H9 (cell line): ENCODE data around the gene CDK5. TPM values are rescaled to one million over a fixed set of nuclear protein-coding genes. Genes with fewer than 3 reads are reported as not detected.
"Not testable (repeated sequence)": the region's sequence is repeated elsewhere in the genome, so short reads cannot be mapped to it uniquely, and the experiment has no call there.

Experiments used
- DNase-seq: peaks from one replicate; pipeline ENCODE4 v3.0.0-alpha.2; 2017
- H2AFZ ChIP-seq: one replicate; pipeline ENCODE4 v1.6.1; 2013; ENCODE audit warnings: mild to moderate bottlenecking, low read length, control low read depth, moderate library complexity
- H2AK5ac ChIP-seq: 2 replicates; pipeline ENCODE4 v1.6.1; 2013; ENCODE audit warnings: low read length, control low read depth, mixed read lengths; ENCODE audit not compliant: insufficient read length
- H2BK120ac ChIP-seq: one replicate; pipeline ENCODE4 v1.6.1; 2013; ENCODE audit warnings: low read depth, mild to moderate bottlenecking, low read length, control low read depth, inconsistent platforms; ENCODE audit not compliant: poor library complexity, severe bottlenecking
- H2BK12ac ChIP-seq: 2 replicates; pipeline ENCODE4 v1.6.1; 2013; ENCODE audit warnings: low read length, control low read depth, mixed read lengths, low read depth; ENCODE audit not compliant: insufficient read length
- H2BK15ac ChIP-seq: 2 replicates; pipeline ENCODE4 v1.6.1; 2013; ENCODE audit warnings: low read depth, low read length, control low read depth
- H2BK20ac ChIP-seq: one replicate; pipeline ENCODE4 v1.6.1; 2013; ENCODE audit warnings: low read depth, mild to moderate bottlenecking, low read length, control low read depth, inconsistent platforms; ENCODE audit not compliant: poor library complexity, severe bottlenecking
- H2BK5ac ChIP-seq: 2 replicates; pipeline ENCODE4 v1.6.1; 2013; ENCODE audit warnings: low read length, control low read depth, mixed read lengths; ENCODE audit not compliant: insufficient read length
- H3K14ac ChIP-seq: 2 replicates; pipeline ENCODE4 v1.6.1; 2013; ENCODE audit warnings: low read length, control low read depth; ENCODE audit not compliant: insufficient read depth
- H3K18ac ChIP-seq: 2 replicates; pipeline ENCODE4 v1.6.1; 2013; ENCODE audit warnings: low read depth, mild to moderate bottlenecking, mixed read lengths, low read length, control low read depth; ENCODE audit not compliant: insufficient read length
- H3K23ac ChIP-seq: 2 replicates; pipeline ENCODE4 v1.6.1; 2013; ENCODE audit warnings: low read length, control low read depth, mixed read lengths, low read depth; ENCODE audit not compliant: insufficient read length
- H3K23me2 ChIP-seq: 2 replicates; pipeline ENCODE4 v1.6.1; 2013; ENCODE audit warnings: low read depth, mild to moderate bottlenecking, mixed read lengths, low read length, control low read depth; ENCODE audit not compliant: insufficient read length, poor library complexity, severe bottlenecking
- H3K27ac ChIP-seq: 2 replicates; pipeline ENCODE4 v1.5.1; 2013; ENCODE audit warnings: low read length, control low read depth, mixed read lengths, low read depth; ENCODE audit not compliant: insufficient read length
- H3K27me3 ChIP-seq: 2 replicates; pipeline ENCODE4 v1.6.1; 2013; ENCODE audit warnings: low read length, control low read depth, inconsistent platforms; ENCODE audit not compliant: insufficient read depth
- H3K4ac ChIP-seq: 2 replicates; pipeline ENCODE4 v1.6.1; 2013; ENCODE audit warnings: low read depth, mild to moderate bottlenecking, control low read depth, inconsistent platforms, low read length, moderate library complexity
- H3K4me1 ChIP-seq: 2 replicates; pipeline ENCODE4 v1.6.1; 2013; ENCODE audit warnings: low read length, control low read depth, inconsistent platforms; ENCODE audit not compliant: insufficient read depth
- H3K4me2 ChIP-seq: 2 replicates; pipeline ENCODE4 v1.6.1; 2013; ENCODE audit warnings: low read length, control low read depth, mixed read lengths; ENCODE audit not compliant: insufficient read length, insufficient read depth
- H3K56ac ChIP-seq: 2 replicates; pipeline ENCODE4 v1.6.1; 2013; ENCODE audit warnings: low read depth, mild to moderate bottlenecking, mixed read lengths, low read length, control low read depth; ENCODE audit not compliant: insufficient read length
- H3K79me1 ChIP-seq: 2 replicates; pipeline ENCODE4 v1.6.1; 2013; ENCODE audit warnings: low read depth, mild to moderate bottlenecking, moderate library complexity, low read length, control low read depth, inconsistent platforms; ENCODE audit not compliant: insufficient read depth, poor library complexity, severe bottlenecking
- H3K79me2 ChIP-seq: 2 replicates; pipeline ENCODE4 v1.6.1; 2013; ENCODE audit warnings: low read length, control low read depth, inconsistent platforms; ENCODE audit not compliant: insufficient read depth
- H3K9ac ChIP-seq: 2 replicates; pipeline ENCODE4 v1.6.1; 2013; ENCODE audit warnings: low read length, control low read depth, mixed read lengths; ENCODE audit not compliant: insufficient read length; ENCODE audit errors: extremely low read depth
- H3K9me3 ChIP-seq: one replicate; pipeline ENCODE4 v1.6.1; 2013; ENCODE audit warnings: low read depth, low read length, inconsistent platforms; ENCODE audit not compliant: control insufficient read depth
- H3T11ph ChIP-seq: one replicate; pipeline ENCODE4 v1.6.1; 2013; ENCODE audit warnings: mild to moderate bottlenecking, low read length, control low read depth, inconsistent platforms
- H4K20me1 ChIP-seq: one replicate; pipeline ENCODE4 v1.6.1; 2013; ENCODE audit not compliant: control insufficient read depth, insufficient read length, insufficient read depth
- H4K5ac ChIP-seq: 2 replicates; pipeline ENCODE4 v1.6.1; 2013; ENCODE audit warnings: low read depth, mild to moderate bottlenecking, mixed read lengths, low read length, control low read depth; ENCODE audit not compliant: insufficient read length
- H4K8ac ChIP-seq: replicated peaks from 2 replicates; pipeline ENCODE4 v1.6.1; 2013; ENCODE audit warnings: low read length, control low read depth, mixed read lengths, low read depth; ENCODE audit not compliant: insufficient read length
- H4K91ac ChIP-seq: 2 replicates; pipeline ENCODE4 v1.6.1; 2013; ENCODE audit warnings: low read depth, mild to moderate bottlenecking, moderate library complexity, mixed read lengths, low read length, control low read depth; ENCODE audit not compliant: insufficient read length
- H3K27ac Mint-ChIP-seq, 3 experiments: 2 replicates in 2 of 3; 3 replicates in 1 of 3; pipeline ENCODE4 v1.8.0; 2020 to 2021; ENCODE audit warnings: mixed read lengths in 3 of 3, mild to moderate bottlenecking in 1 of 3, moderate library complexity in 1 of 3
- H3K27me3 Mint-ChIP-seq: 2 replicates; pipeline ENCODE4 v1.8.0; 2021; ENCODE audit warnings: low read depth, mild to moderate bottlenecking, moderate library complexity, mixed read lengths
- H3K36me3 Mint-ChIP-seq, 3 experiments: 2 replicates in 2 of 3; 3 replicates in 1 of 3; pipeline ENCODE4 v1.8.0; 2020 to 2021; ENCODE audit warnings: low read depth in 3 of 3, mixed read lengths in 3 of 3; ENCODE audit not compliant: insufficient read depth in 1 of 3
- H3K4me1 Mint-ChIP-seq, 2 experiments: 2 replicates each; pipeline ENCODE4 v1.8.0; 2020; ENCODE audit warnings: mixed read lengths in 2 of 2
- H3K4me3 Mint-ChIP-seq, 2 experiments: 2 replicates in 1 of 2; 3 replicates in 1 of 2; pipeline ENCODE4 v1.8.0; 2020 to 2021; ENCODE audit warnings: mild to moderate bottlenecking in 2 of 2, mixed read lengths in 2 of 2, moderate library complexity in 1 of 2
- H3K9me3 Mint-ChIP-seq, 2 experiments: 2 replicates in 1 of 2; 3 replicates in 1 of 2; pipeline ENCODE4 v1.8.0; 2020; ENCODE audit warnings: mild to moderate bottlenecking in 2 of 2, mixed read lengths in 2 of 2, moderate library complexity in 1 of 2
- WGBS: extraction: QIAGEN DNeasy Blood & Tissue Kit; methylation state at CpG from one replicate; pipeline ENCODE4 v1.1.7; 2013; ENCODE audit warnings: missing lambda C conversion rate, low lambda C conversion rate, mixed read lengths; ENCODE audit not compliant: insufficient read length; ENCODE audit errors: extremely low coverage; 5-methylcytosine and 5-hydroxymethylcytosine counted together
- total RNA-seq: library from RNA; stranded (reverse); gene quantifications from 2 replicates; pipeline ENCODE4 v1.2.1, GENCODE V29; 2021
- TF ChIP-seq, protein P1 (sequence below): fragments of 200-600 bp; sonication (generic); conservative IDR thresholded peaks from 3 replicates; pipeline ENCODE4 v1.8.0; 2021; ENCODE audit warnings: antibody characterized with exemption, mild to moderate bottlenecking

CDK5 gene
- total RNA-seq, 1 experiment from 2014 or later: 19.9 TPM

DNA sequence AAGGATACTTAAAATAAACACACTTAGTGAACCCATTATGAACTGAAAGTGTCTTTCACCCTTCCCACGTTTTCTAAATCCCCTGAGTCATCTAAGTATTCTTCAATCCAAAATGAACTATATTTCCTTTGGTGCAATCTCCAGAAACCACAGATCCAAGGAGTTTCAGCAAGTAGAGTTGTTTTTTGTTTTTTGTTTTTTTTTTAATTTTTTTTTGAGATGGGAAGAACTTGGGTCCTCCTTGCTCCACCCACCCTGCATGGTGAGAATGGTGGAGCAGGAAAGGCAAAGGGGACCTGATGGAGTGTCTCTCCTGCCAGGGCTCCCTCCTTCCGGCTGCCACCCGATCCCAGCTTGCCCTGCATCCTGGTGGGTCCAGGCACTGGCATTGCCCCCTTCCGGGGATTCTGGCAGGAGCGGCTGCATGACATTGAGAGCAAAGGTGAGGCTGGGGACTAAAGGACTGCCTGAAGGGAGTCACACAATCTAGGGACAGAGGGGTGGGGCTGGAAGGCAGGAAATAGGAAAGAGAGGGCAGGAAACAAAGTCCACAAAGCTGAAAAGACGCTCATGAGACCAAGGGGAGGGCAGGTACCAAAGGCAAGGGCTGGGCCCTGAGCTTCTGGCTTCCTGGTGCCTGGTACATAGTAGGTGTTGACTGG is 45.5 kb downstream of the CDK5 start:
- H3K27me3 Mint-ChIP-seq: peaks cover 47% of the 10 kb centered on the region
- no CpG with 5 or more reads among the region's 6 CpGs for WGBS
- Histone ChIP-seq H3K23ac (no peak overlapping the region), H2AFZ (no peak overlapping the region), H3K79me1 (no peaks in the 10 kb centered on the region), H2BK20ac (no peak overlapping the region), H4K20me1 (no peaks in the 10 kb centered on the region), H3K9ac (no peak overlapping the region), H3K9me3 (no peaks in the 10 kb centered on the region), H4K91ac (no peak overlapping the region), H3K4me2 (no peak overlapping the region), H2BK12ac (no peak overlapping the region), H3K23me2 (peaks cover 4% of the 10 kb centered on the region), H2BK120ac (no peak overlapping the region), H3K4me1 (peaks cover 4% of the 10 kb centered on the region; the same call in 1 of the 2 replicates), H3K27ac (no peak overlapping the region), H3K14ac (no peak overlapping the region; the same call in 1 of the 2 replicates), H4K8ac (no peak overlapping the region), H2AK5ac (no peak overlapping the region), H4K5ac (no peak overlapping the region), H3K18ac (no peak overlapping the region), H2BK5ac (no peak overlapping the region), H3K79me2 (no peaks in the 10 kb centered on the region), H3K4ac (no peak overlapping the region), H2BK15ac (no peak overlapping the region), H3K27me3 (no peaks in the 10 kb centered on the region; the same call in 1 of the 2 replicates), H3T11ph (no peak overlapping the region), H3K56ac (no peak overlapping the region)
- H3K27ac Mint-ChIP-seq: peak overlapping the region in 1 of 3 experiments; percentile 91; a peak in 1 of 7 replicates
- TF ChIP-seq, protein P1, sequence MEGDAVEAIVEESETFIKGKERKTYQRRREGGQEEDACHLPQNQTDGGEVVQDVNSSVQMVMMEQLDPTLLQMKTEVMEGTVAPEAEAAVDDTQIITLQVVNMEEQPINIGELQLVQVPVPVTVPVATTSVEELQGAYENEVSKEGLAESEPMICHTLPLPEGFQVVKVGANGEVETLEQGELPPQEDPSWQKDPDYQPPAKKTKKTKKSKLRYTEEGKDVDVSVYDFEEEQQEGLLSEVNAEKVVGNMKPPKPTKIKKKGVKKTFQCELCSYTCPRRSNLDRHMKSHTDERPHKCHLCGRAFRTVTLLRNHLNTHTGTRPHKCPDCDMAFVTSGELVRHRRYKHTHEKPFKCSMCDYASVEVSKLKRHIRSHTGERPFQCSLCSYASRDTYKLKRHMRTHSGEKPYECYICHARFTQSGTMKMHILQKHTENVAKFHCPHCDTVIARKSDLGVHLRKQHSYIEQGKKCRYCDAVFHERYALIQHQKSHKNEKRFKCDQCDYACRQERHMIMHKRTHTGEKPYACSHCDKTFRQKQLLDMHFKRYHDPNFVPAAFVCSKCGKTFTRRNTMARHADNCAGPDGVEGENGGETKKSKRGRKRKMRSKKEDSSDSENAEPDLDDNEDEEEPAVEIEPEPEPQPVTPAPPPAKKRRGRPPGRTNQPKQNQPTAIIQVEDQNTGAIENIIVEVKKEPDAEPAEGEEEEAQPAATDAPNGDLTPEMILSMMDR: no peak
- H3K36me3 Mint-ChIP-seq: peaks cover 4 to 6% (median 6%) of the 10 kb centered on the region in 3 experiments; a peak in 6 of 7 replicates
- DNase-seq: no peak
- peak overlapping the region in 1 of 2 experiments; percentile 74; a peak in 4 of 5 replicates for H3K4me3 Mint-ChIP-seq
- H3K4me1 Mint-ChIP-seq: peaks cover 21 to 51% of the 10 kb centered on the region in 2 experiments
- no peaks in the 10 kb centered on the region for H3K9me3 Mint-ChIP-seq

DNA sequence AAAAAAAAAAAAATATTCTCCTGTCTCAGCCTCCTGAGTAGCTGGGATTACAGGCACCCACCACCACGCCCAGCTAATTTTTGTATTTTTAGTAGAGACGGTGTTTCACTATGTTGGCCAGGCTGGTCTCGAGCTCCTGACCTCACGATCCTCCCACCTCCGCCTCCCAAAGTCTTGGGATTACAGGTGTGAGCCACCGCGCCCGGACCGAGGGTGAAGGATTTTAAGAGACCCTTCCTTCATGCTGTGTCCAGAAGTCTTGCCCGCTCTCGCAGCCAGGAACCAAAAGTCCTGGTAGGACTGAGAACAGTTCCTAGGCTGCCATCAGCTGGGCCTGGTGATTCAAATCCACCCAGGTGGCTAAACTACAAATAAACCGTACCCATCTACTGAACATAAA is 46.1 kb downstream of the CDK5 start:
- not testable (repeated sequence) for H3T11ph ChIP-seq, H2AFZ ChIP-seq, H2BK5ac ChIP-seq, H2BK12ac ChIP-seq, H3K4ac ChIP-seq, H3K79me1 ChIP-seq, H2AK5ac ChIP-seq, H3K27me3 ChIP-seq, H3K23ac ChIP-seq, H3K18ac ChIP-seq, H3K4me2 ChIP-seq, H3K9me3 Mint-ChIP-seq, H2BK20ac ChIP-seq, H3K23me2 ChIP-seq, DNase-seq, H3K9me3 ChIP-seq, H3K79me2 ChIP-seq, H2BK120ac ChIP-seq, H3K4me1 ChIP-seq, H3K27ac ChIP-seq, H4K5ac ChIP-seq, H3K36me3 Mint-ChIP-seq, H3K14ac ChIP-seq, H3K56ac ChIP-seq, H3K27ac Mint-ChIP-seq, H4K91ac ChIP-seq, H2BK15ac ChIP-seq, H4K8ac ChIP-seq, H3K9ac ChIP-seq, H4K20me1 ChIP-seq
- peaks cover 42% of the 10 kb centered on the region for H3K27me3 Mint-ChIP-seq
- peak overlapping the region in 1 of 2 experiments; percentile 58; a peak in 2 of 5 replicates for H3K4me3 Mint-ChIP-seq
- no CpG with 5 or more reads among the region's 12 CpGs for WGBS
- peaks cover 21 to 50% of the 10 kb centered on the region in 2 experiments for H3K4me1 Mint-ChIP-seq
